Mucosa of gallbladder (tissue), 1 donor: ENCODE results near the gene SSPN. TPM values are rescaled to one million over a fixed set of nuclear protein-coding genes. Genes with fewer than 3 reads are reported as not detected.
A peak's percentile ranks its signal among the peaks of the same experiment; 100 is the strongest.

ENCODE experiments used
- DNase-seq: peaks from one replicate; pipeline ENCODE4 v3.0.0-alpha.2; 2020; ENCODE audit warnings: low spot score
- total RNA-seq: library from RNA; stranded (reverse); gene quantifications from one replicate; pipeline ENCODE4 v1.2.1, GENCODE V29; 2021
- donor health status: DM: no; HTN: no; CAD: no.

SSPN gene
- total RNA-seq: 64.4 TPM

GRCh38 chr12:26195250-26195640, at the start of gene SSPN:
Gene SSPN, plus strand, starts transcription at chr12:26195573. Its CDS starts 100 bp downstream, at chr12:26195673.
- DNase-seq: peak; percentile 62

DNA sequence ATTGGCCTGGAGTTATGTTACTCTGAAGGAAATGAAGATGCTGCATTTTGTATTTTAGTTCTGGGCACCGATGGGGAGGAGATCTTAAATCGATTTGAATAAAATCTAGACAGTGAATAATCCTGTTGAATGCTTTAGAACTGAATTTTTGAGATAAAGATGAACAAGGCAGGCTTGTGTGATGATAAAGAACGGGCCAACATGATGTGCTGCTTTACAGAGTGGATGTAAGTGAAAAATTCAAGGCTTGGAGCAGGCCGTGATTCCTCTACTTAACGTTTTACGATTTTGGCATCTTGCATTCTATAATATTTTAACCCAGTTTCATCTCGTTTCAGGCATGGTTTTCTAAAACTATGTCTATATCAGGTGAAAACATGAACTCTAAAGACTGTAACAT, 47.1 kb upstream of the SSPN start:
- no peak for DNase-seq

DNA sequence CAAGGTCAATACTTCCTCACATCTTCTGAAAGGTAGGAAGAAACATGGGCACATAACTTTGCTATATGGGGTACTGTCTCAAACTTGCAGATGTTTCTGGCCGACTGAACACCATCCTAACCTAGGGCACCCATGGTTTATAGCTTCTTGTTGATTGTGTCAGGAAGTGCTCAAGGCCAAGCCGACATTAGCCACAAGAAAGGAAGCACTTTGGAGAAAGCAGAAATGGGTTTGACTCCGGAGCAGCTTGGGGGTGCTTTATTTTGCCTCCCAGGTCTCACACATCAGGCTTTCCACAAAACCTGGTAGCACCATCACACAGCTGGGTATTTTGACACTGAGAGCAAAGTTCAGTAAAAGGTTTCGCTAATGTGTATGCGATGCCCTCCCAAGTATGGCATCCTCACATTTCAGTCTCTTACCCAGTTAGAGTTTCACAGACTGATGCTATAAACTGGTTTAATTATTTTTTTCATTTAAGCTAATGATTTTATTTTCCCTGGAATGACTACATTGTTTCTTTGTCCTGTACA, 45.3 kb upstream of the SSPN start:
- DNase-seq: no peak

- DNase-seq: peak; percentile 22
Observed at GRCh38 chr12:26150736-26151450, 44.5 kb upstream of the SSPN start.

DNA sequence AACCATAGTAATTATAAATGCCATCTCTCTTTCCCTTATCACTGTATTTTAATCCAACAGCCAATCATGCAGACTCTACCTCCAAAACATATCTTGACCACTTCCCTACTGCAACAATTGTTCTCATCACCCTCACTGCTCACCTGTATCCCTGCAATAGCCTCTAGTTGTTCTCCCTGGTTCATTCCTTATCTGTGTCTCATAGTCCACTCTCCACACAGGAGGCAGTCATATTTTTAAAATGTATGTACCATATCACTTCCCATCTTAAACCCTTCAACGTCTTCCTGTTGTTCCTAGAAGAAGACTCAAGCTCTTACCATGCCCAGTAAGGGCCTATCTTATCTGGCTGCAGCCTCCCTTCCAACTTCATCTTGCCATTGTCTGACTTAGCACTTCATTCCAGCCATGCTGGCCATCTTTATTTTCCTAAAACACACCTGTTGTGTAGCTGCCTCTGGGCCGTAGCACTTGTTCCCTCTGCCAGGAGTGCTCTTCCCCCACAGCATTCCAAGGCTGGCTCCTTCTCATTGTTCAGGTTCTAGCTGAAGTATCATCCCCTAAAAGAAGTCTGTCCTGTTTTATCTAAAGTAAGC, 42.8 kb upstream of the SSPN start:
- DNase-seq: no peak

- DNase-seq: peak; percentile 75
Observed at GRCh38 chr12:26153421-26154154, 41.8 kb upstream of the SSPN start.

- no peak for DNase-seq
Observed at GRCh38 chr12:26156201-26156871, 39.0 kb upstream of the SSPN start.

GRCh38 chr12:26157001-26157400, 38.4 kb upstream of the SSPN start:
- no peak for DNase-seq

- no peak for DNase-seq
Observed at GRCh38 chr12:26158078-26158764, 37.2 kb upstream of the SSPN start.

GRCh38 chr12:26162174-26162573, 33.2 kb upstream of the SSPN start:
- no peak for DNase-seq

- DNase-seq: no peak
Observed at GRCh38 chr12:26162905-26163304, 32.5 kb upstream of the SSPN start.

DNA sequence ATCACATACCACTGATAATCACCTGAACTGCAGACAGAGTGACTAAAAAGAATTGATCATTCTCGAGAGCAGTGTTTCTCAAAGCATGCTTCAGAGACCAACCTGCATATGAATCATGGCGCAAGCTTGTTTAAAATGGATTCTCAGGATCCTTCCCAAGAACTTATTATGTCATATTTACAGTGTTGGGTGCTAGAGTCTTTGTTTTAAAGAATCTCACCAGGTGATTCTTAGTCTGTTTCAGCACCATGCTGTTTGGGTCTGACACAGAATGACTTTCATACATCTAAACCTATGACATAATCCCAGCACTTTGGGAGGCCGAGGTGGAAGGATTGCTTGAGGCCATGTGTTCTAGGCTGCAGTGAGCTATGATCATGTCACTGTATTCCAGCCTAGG, 31.3 kb upstream of the SSPN start:
- DNase-seq: no peak

GRCh38 chr12:26172013-26172412, 23.4 kb upstream of the SSPN start:
- DNase-seq: no peak

- DNase-seq: no peak
Observed at GRCh38 chr12:26172539-26172938, 22.8 kb upstream of the SSPN start.

GRCh38 chr12:26172946-26173552, 22.3 kb upstream of the SSPN start:
- DNase-seq: no peak

GRCh38 chr12:26176725-26177124, 18.6 kb upstream of the SSPN start:
- no peak for DNase-seq

DNA sequence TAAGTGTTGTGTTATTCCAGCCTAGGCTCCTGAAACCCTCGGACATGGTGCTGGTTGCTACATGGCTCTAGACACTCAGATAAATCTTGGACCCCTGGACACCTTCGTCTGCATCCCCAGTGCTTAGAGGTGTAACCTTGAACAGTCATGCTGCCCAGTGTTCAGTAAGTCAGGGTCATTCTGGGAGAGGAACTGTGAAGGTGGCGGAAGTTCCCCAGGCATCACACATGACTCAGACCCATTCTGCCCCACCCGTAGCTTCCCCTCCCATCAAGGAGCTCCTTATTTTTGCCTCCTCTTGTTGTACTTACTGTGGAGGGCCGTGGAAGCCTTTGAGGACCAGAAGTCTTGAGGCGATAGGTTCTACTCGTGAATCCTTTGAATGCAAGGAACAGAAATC, 18.1 kb upstream of the SSPN start:
- DNase-seq: no peak

GRCh38 chr12:26179826-26180225, 15.5 kb upstream of the SSPN start:
- DNase-seq: no peak

DNA sequence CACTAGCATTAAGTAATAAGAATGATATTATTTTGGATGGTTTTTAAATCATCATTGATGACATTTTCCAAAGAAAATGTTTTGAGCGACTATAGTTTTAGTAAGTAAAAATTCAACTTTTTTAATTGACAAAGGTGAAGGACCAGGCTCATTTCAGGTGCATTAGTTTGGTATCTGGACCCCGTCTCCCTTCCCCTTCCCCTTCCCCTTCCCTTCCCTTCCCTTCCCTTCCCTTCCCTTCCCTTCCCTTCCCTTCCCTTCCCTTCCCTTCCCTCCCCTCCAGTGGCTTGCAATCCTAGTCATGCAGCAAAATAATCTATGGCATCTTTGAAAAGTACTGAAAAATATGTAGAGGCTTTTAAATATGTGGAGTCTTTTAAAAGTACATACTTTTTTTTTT, 13.0 kb upstream of the SSPN start:
- no peak for DNase-seq

DNA sequence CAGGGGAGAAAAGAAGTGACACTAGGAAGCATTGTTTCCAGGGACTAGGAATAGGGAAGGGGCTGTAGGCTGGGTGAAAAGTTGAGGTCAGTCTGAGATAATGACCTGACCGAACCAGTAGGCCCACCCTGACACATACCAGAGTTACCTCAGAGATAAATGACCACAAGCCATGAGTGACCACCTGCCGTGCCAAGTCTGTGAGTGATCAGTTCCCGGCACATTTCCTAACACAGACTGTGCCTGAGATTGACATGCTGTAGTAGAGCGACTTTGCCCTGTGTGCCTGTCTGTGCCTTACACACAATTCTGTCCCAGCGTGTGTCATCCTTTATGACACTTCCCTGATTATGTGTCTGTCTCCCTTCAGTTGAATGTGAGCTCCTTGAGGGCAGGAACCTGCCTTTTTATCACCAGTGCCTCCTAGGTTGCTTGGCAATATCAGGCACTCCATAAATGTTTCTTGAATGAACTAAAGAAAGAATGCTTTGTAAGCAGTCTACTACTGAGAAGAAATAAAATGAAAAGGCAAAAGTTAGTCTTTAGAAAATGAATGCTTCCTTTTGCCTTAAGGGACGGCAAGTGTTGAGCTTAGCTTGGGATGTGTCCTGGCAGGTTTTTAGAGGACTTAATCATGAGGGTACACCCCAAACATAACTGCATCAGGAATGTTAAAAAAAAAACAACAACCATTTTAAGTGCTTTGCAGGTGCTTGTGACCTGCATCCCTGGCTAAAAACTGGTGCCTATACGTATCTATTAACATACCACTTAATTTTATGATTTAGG, 9.6 kb upstream of the SSPN start:
- no peak for DNase-seq
